GM23338 (cell line): Measurements from ENCODE around the gene SFXN5. TPM values are rescaled to one million over a fixed set of nuclear protein-coding genes. Genes with fewer than 3 reads are reported as not detected.

Experiments
- ATAC-seq: fragments of 200-7000 bp; cut with Tn5 transposase; 3 replicates; pipeline ENCODE4 v1.9.1; 2020
- DNase-seq: peaks from one replicate; pipeline ENCODE4 v3.0.0-alpha.2; 2015; ENCODE audit warnings: low spot score
- H2AFZ ChIP-seq: fragments of 200-600 bp; sonication (generic); 2 replicates; pipeline ENCODE4 v1.8.0; 2016; ENCODE audit warnings: antibody characterized with exemption, mild to moderate bottlenecking, moderate library complexity
- H3F3A ChIP-seq: fragments of 200-600 bp; sonication (generic); replicated peaks from 2 replicates; pipeline ENCODE4 v1.8.0; 2017; ENCODE audit warnings: antibody characterized with exemption, mixed run types, low read depth
- H3K27ac ChIP-seq: fragments of 200-600 bp; sonication (generic); 2 replicates; pipeline ENCODE4 v1.6.1; 2016; ENCODE audit warnings: low read depth
- H3K27me3 ChIP-seq: fragments of 200-600 bp; sonication (generic); 2 replicates; pipeline ENCODE4 v1.8.0; 2016; ENCODE audit warnings: mild to moderate bottlenecking, mixed run types, moderate library complexity; ENCODE audit not compliant: insufficient read depth
- H3K36me3 ChIP-seq: fragments of 200-600 bp; sonication (generic); 2 replicates; pipeline ENCODE4 v1.8.0; 2016; ENCODE audit warnings: mild to moderate bottlenecking; ENCODE audit not compliant: insufficient read depth
- H3K4me1 ChIP-seq: fragments of 200-600 bp; sonication (generic); 2 replicates; pipeline ENCODE4 v1.8.0; 2016; ENCODE audit warnings: mild to moderate bottlenecking, moderate library complexity; ENCODE audit not compliant: insufficient read depth
- H3K4me2 ChIP-seq: fragments of 200-600 bp; sonication (generic); 2 replicates; pipeline ENCODE4 v1.7.1; 2017; ENCODE audit warnings: mixed run types
- H3K4me3 ChIP-seq: fragments of 200-600 bp; sonication (generic); 2 replicates; pipeline ENCODE4 v1.6.1; 2016; ENCODE audit warnings: mixed run types
- H3K79me2 ChIP-seq: fragments of 200-600 bp; sonication (generic); replicated peaks from 2 replicates; pipeline ENCODE4 v1.8.0; 2017; ENCODE audit warnings: mild to moderate bottlenecking; ENCODE audit not compliant: insufficient read depth
- H3K9me2 ChIP-seq: fragments of 200-600 bp; sonication (generic); 2 replicates; pipeline ENCODE4 v1.8.0; 2017; ENCODE audit not compliant: insufficient read depth
- H4K20me1 ChIP-seq: fragments of 200-600 bp; sonication (generic); replicated peaks from 2 replicates; pipeline ENCODE4 v1.8.0; 2017; ENCODE audit warnings: mild to moderate bottlenecking; ENCODE audit not compliant: insufficient read depth
- H3K27ac Mint-ChIP-seq: 2 replicates; pipeline ENCODE4 v1.8.0; 2020; ENCODE audit warnings: inconsistent platforms, mild to moderate bottlenecking, moderate library complexity, mixed read lengths
- H3K27me3 Mint-ChIP-seq: 3 replicates; pipeline ENCODE4 v1.8.0; 2022; ENCODE audit warnings: low read depth, mild to moderate bottlenecking, moderate library complexity, mixed read lengths, inconsistent platforms; ENCODE audit not compliant: insufficient read depth, poor library complexity
- H3K36me3 Mint-ChIP-seq: 3 replicates; pipeline ENCODE4 v1.8.0; 2021; ENCODE audit warnings: low read depth, mild to moderate bottlenecking, inconsistent platforms, moderate library complexity, mixed read lengths
- H3K4me1 Mint-ChIP-seq: 3 replicates; pipeline ENCODE4 v1.8.0; 2020; ENCODE audit warnings: mild to moderate bottlenecking, inconsistent platforms, mixed read lengths
- H3K4me3 Mint-ChIP-seq: 3 replicates; pipeline ENCODE4 v1.8.0; 2021; ENCODE audit warnings: moderate library complexity, mild to moderate bottlenecking, inconsistent platforms, mixed read lengths
- H3K9me3 Mint-ChIP-seq: 3 replicates; pipeline ENCODE4 v1.8.0; 2020; ENCODE audit warnings: moderate library complexity, mild to moderate bottlenecking, inconsistent platforms, mixed read lengths
- CREB1 ChIP-seq: fragments of 250-450 bp; sonication (Bioruptor Pico); IDR thresholded peaks from 2 replicates; pipeline ENCODE4 v1.5.0; 2020; ENCODE audit warnings: low read depth, mild to moderate bottlenecking, moderate library complexity
- CTCF ChIP-seq, 2 experiments: fragments of 200-600 bp in 1 of 2; sonication (generic) in 1 of 2; conservative IDR thresholded peaks; 2 replicates each; pipeline versions ENCODE4 v1.5.1 to v1.6.1; 2016 to 2017; ENCODE audit warnings: antibody characterized with exemption in 2 of 2, low read depth in 2 of 2, mild to moderate bottlenecking in 2 of 2, moderate library complexity in 1 of 2
- EZH2phosphoT487 ChIP-seq: fragments of 200-600 bp; sonication (generic); IDR thresholded peaks from one replicate; pipeline ENCODE4 v1.8.1; 2018; ENCODE audit warnings: antibody characterized with exemption; ENCODE audit not compliant: unreplicated experiment
- STAT1 ChIP-seq: IDR thresholded peaks from one replicate; pipeline ENCODE4 v1.6.1; 2016; ENCODE audit warnings: antibody characterized with exemption; ENCODE audit not compliant: unreplicated experiment
- ZNF331 ChIP-seq: fragments of 250-450 bp; sonication (Bioruptor Pico); IDR thresholded peaks from 2 replicates; pipeline ENCODE4 v1.5.0; 2020; ENCODE audit warnings: low read depth, mild to moderate bottlenecking, moderate library complexity
- ZNF462 ChIP-seq: fragments of 250-450 bp; sonication (Bioruptor Pico); IDR thresholded peaks from 2 replicates; pipeline ENCODE4 v1.5.0; 2020; ENCODE audit warnings: mild to moderate bottlenecking, moderate library complexity
- polyA plus RNA-seq: library from polyadenylated mRNA; unstranded; fragments of >200 nt; fragmentation: Nextera tagmentation; extraction: Ambion mirVana; gene quantifications from 2 replicates; pipeline ENCODE4 v1.2.1, GENCODE V29; 2016
- total RNA-seq: library from RNA; depleted of rRNA; stranded (reverse); fragments of >200 nt; shearing (Covaris generic); gene quantifications from 2 replicates; pipeline ENCODE4 v1.2.3, GENCODE V29; 2014

Gene SFXN5
- total and polyA plus RNA-seq, 2 experiments from 2014 or later, result 23.6 to 25.8 TPM

GRCh38 chr2:72893594-72894319, 177.8 kb downstream of the SFXN5 start:
- Histone ChIP-seq H3K36me3 (no peaks in the 10 kb centered on the region), H4K20me1 (no peaks in the 10 kb centered on the region), H3K79me2 (no peaks in the 10 kb centered on the region), H3K4me3 (no peak overlapping the region), H3K4me2 (no peak overlapping the region), H3F3A (no peaks in the 10 kb centered on the region), H3K27ac (no peak overlapping the region), H3K27me3 (peaks cover 51% of the 10 kb centered on the region), H3K9me2 (no peaks in the 10 kb centered on the region), H3K4me1 (peaks cover 23% of the 10 kb centered on the region), H2AFZ (no peak overlapping the region)
- TF ChIP-seq STAT1, result no peak
- no peak for TF ChIP-seq ZNF331 (CRISPR knock-in tag)
- no peak for TF ChIP-seq EZH2phosphoT487
- peak; percentile 68 to 95 for TF ChIP-seq CTCF (conservative IDR thresholded peaks at IDR 0.05; ENCODE audit: low read depth in 2 of 2)
- TF ChIP-seq CREB1 (CRISPR knock-in tag), result no peak
- TF ChIP-seq ZNF462 (CRISPR knock-in tag), result no peak
- H3K36me3 Mint-ChIP-seq, result no peaks in the 10 kb centered on the region
- ATAC-seq (peak; percentile 88), DNase-seq (peak; percentile 88)
- H3K27ac Mint-ChIP-seq, result no peak overlapping the region
- peaks cover 28% of the 10 kb centered on the region for H3K27me3 Mint-ChIP-seq
- H3K4me1 Mint-ChIP-seq, result peaks cover 24% of the 10 kb centered on the region
- no peaks in the 10 kb centered on the region for H3K9me3 Mint-ChIP-seq
- no peak overlapping the region for H3K4me3 Mint-ChIP-seq
